GM23338 (cell line): ENCODE data around the gene TMEM256.

Experiments
- CREB1 ChIP-seq: fragments of 250-450 bp; sonication (Bioruptor Pico); IDR thresholded peaks from 2 replicates; pipeline ENCODE4 v1.5.0; 2020; ENCODE audit warnings: low read depth, mild to moderate bottlenecking, moderate library complexity
- CTCF ChIP-seq, 2 experiments: fragments of 200-600 bp in 1 of 2; sonication (generic) in 1 of 2; conservative IDR thresholded peaks; 2 replicates each; pipeline versions ENCODE4 v1.5.1 to v1.6.1; 2016 to 2017; ENCODE audit warnings: antibody characterized with exemption in 2 of 2, low read depth in 2 of 2, mild to moderate bottlenecking in 2 of 2, moderate library complexity in 1 of 2
- ETS1 ChIP-seq: IDR thresholded peaks from 2 replicates; pipeline ENCODE4 v1.6.1; 2016; ENCODE audit warnings: antibody characterized with exemption
- EZH2 ChIP-seq: fragments of 200-600 bp; sonication (generic); IDR thresholded peaks from one replicate; pipeline ENCODE4 v1.8.0; 2017; ENCODE audit warnings: antibody characterized with exemption, mild to moderate bottlenecking, low read depth; ENCODE audit not compliant: unreplicated experiment
- EZH2phosphoT487 ChIP-seq: fragments of 200-600 bp; sonication (generic); IDR thresholded peaks from one replicate; pipeline ENCODE4 v1.8.1; 2018; ENCODE audit warnings: antibody characterized with exemption; ENCODE audit not compliant: unreplicated experiment
- JUNB ChIP-seq: IDR thresholded peaks from one replicate; pipeline ENCODE4 v1.6.1; 2016; ENCODE audit warnings: antibody characterized with exemption; ENCODE audit not compliant: unreplicated experiment
- NANOG ChIP-seq: IDR thresholded peaks from 2 replicates; pipeline ENCODE4 v1.6.1; 2016; ENCODE audit warnings: antibody characterized with exemption, borderline replicate concordance
- POLR2AphosphoS5 ChIP-seq: IDR thresholded peaks from 2 replicates; pipeline ENCODE4 v1.6.1; 2016; ENCODE audit warnings: antibody characterized with exemption, low read depth
- REST ChIP-seq: IDR thresholded peaks from one replicate; pipeline ENCODE4 v1.6.1; 2018; ENCODE audit warnings: antibody characterized with exemption; ENCODE audit not compliant: unreplicated experiment
- STAT1 ChIP-seq: IDR thresholded peaks from one replicate; pipeline ENCODE4 v1.6.1; 2016; ENCODE audit warnings: antibody characterized with exemption; ENCODE audit not compliant: unreplicated experiment
- ZNF114 ChIP-seq: fragments of 250-450 bp; sonication (Bioruptor Pico); IDR thresholded peaks from 2 replicates; pipeline ENCODE4 v1.5.0; 2020; ENCODE audit warnings: mild to moderate bottlenecking, moderate library complexity
- ZNF331 ChIP-seq: fragments of 250-450 bp; sonication (Bioruptor Pico); IDR thresholded peaks from 2 replicates; pipeline ENCODE4 v1.5.0; 2020; ENCODE audit warnings: low read depth, mild to moderate bottlenecking, moderate library complexity

DNA sequence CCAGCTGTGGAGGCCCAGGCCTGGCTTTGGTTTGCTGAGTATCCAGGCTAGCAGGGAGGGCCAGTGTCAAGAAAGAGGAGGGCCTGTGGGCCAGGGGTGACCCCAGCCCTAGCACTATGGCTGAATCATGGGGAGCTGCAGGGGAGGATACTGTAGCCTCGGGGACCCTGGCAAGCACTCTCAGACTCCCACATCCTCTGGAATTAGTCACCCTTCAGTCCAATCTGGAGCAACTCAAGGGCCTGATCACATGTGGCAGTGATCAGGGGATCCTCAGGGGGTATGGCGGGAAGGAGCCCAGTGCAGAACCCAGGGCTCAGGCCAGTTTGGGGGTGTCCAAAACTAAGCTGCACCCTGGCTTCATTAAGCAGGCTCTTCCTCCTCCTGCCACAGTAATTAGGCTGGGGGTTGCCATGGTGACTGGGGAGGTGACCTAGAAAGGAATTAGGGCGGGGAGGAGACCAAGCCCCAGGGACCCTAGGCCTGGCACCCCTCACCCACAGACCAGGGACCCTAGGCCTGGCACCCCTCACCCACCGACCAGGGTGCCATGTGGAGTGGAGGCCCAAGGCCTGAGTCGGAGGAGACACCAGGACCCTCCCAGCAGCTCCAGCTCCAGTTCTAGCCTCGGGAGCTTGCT is 9.6 kb upstream of the TMEM256 start:
- TF ChIP-seq CTCF (conservative IDR thresholded peaks at IDR 0.05; ENCODE audit: low read depth in 2 of 2) = no peak
- TF ChIP-seq REST = no peak
- no peak for TF ChIP-seq POLR2AphosphoS5
- no peak for TF ChIP-seq EZH2phosphoT487
- TF ChIP-seq EZH2 = no peak
- TF ChIP-seq ETS1 = no peak
- TF ChIP-seq JUNB = no peak
- TF ChIP-seq ZNF114 = no peak
- TF ChIP-seq CREB1 (CRISPR knock-in tag) = no peak
- TF ChIP-seq STAT1 = no peak
- TF ChIP-seq ZNF331 (CRISPR knock-in tag) = no peak
- TF ChIP-seq NANOG = no peak
